KBM-7 (cell line): ENCODE measurements around the gene TGFA.
"Not testable (repeated sequence)": the region's sequence is repeated elsewhere in the genome, so short reads cannot be mapped to it uniquely, and the experiment has no call there.

Experiments used
- DNase-seq: peaks from one replicate; pipeline ENCODE4 v3.0.0-alpha.2; 2015
- in situ Hi-C: fragments of 300-500 bp; cut with MboI; formaldehyde crosslinking; loops from 2 replicates; pipeline ENCODE4 v1.14.3; 2020; ENCODE audit warnings: low sequenced_read_pairs, low pct_unique_long_range_greater_than_20kb, mixed read lengths

Gene TGFA

GRCh38 chr2:70472221-70472890 is 81.3 kb downstream of the TGFA start:
- peak; percentile 20 for DNase-seq
- in situ Hi-C loops: no loop called here

- no peak for DNase-seq
- in situ Hi-C loops: no loop called here
Observed at GRCh38 chr2:70471129-70471528, 82.5 kb downstream of the TGFA start.

DNA sequence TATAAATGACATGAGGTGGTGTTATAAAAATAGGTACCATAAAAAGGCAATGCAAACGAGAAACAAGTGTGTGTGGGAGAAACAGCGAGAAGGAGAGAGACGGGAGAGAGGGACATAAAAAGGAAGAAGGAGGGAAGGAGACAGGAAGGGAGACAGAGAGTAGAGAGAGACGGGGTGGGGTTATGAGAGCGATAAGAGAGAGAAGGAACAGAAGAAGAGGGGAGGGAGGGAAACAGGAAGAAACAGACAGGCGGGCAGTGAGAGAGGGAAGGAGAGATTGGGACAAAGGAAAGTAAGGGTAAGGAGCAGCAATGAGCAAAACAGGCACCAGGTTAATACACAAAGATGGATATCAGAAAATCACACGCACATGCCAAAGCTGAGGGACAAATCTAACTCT is 83.7 kb downstream of the TGFA start:
- in situ Hi-C loops: no loop called here
- no peak for DNase-seq

GRCh38 chr2:70469435-70469834 is 84.2 kb downstream of the TGFA start:
- DNase-seq: no peak
- in situ Hi-C loops: no loop called here

- DNase-seq: no peak
- in situ Hi-C loops: no loop called here
Observed at GRCh38 chr2:70468878-70469277, 84.7 kb downstream of the TGFA start.

GRCh38 chr2:70467831-70468779 is 85.5 kb downstream of the TGFA start:
- in situ Hi-C loops: no loop called here
- no peak for DNase-seq

DNA sequence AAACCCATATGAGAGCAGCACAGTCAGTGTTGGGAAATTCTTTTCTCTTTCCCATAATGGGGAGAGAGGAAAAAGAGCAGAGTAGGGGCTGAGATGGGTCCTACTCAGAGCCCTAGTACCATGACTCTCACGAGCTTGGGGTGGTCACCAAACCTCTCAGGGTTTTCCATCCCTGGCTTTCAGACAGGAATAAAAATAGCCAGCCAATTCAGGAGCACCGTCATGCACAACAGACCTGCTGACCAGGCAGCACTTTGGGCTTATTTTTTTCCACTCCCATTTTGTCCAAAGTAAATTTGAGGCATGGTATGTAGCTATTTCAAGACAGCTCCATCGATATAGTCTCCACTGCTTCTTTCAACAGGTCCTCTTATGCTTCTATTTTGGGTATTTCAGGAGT is 86.4 kb downstream of the TGFA start:
- in situ Hi-C loops: no loop called here
- DNase-seq: no peak

DNA sequence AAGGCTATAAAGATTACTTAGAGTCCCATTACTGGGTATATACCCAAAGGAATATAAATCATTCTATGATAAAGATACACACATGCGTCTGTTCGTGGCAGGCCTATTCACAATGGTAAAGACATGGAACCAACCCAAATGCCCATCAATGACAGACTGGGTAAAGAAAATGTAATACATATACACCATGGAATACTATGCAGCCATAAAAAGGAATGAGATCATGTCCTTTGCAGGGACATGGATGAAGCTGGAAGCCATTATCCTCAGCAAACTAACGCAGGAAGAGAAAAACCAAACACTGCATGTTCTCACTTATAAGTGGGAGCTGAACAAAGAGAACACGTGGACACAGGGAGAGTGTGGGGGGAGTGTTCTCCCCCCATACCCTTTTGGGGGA is 87.0 kb downstream of the TGFA start:
- in situ Hi-C loops: not testable (repeated sequence)

DNA sequence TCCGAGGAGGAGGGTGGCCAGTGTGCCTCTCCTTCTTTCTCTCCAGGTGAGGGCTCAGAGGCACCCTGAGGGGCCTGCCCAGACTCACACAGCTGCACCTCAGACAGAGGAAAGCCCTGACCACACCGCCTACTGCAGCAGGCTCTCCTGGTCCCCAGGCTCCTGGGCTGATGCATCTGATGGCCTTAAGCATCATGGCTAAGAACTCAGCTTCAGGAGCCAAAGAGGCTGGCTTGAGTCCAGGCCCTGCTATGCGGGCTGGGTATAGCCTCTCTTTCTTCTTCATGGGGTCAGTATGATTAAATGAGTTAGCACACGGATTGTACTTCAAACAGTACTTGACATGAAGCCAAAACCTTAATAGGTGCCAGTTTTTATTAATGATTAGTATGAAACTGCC is 89.6 kb downstream of the TGFA start:
- in situ Hi-C loops: no loop called here
- DNase-seq: no peak

More for the DNA sequence above, 87.0 kb downstream of the TGFA start:
- DNase-seq: not testable (repeated sequence)

- no peak for DNase-seq
- in situ Hi-C loops: no loop called here
Observed at GRCh38 chr2:70463581-70463980, 90.0 kb downstream of the TGFA start.

GRCh38 chr2:70461981-70462876 is 91.4 kb downstream of the TGFA start:
- no peak for DNase-seq
- in situ Hi-C loops: no loop called here

- DNase-seq: no peak
- in situ Hi-C loops: no loop called here
Observed at GRCh38 chr2:70461414-70461813, 92.2 kb downstream of the TGFA start.

DNA sequence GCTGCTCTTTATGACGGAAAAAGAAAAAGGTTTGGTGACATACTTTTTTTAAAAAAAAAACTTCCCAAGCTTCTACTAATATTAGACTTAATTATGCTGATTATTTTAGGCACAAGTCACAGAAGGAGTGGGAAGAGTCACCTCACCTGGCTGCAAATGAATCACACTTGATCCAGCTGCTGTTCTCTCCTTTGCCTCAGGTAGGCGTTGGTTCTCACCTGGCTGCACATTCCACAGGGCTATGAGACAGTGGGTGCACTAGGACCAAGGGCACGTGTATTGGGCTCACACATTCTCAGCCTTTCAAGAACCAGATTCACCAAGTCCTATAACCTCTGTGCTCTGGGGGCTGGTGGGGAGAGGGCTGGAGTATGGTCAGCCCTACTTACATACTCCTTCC is 93.3 kb downstream of the TGFA start:
- in situ Hi-C loops: no loop called here
- no peak for DNase-seq

- in situ Hi-C loops: no loop called here
- no peak for DNase-seq
Observed at GRCh38 chr2:70458661-70459060, 95.0 kb downstream of the TGFA start.

- in situ Hi-C loops: no loop called here
- DNase-seq: no peak
Observed at GRCh38 chr2:70456585-70457495, 96.8 kb downstream of the TGFA start.

DNA sequence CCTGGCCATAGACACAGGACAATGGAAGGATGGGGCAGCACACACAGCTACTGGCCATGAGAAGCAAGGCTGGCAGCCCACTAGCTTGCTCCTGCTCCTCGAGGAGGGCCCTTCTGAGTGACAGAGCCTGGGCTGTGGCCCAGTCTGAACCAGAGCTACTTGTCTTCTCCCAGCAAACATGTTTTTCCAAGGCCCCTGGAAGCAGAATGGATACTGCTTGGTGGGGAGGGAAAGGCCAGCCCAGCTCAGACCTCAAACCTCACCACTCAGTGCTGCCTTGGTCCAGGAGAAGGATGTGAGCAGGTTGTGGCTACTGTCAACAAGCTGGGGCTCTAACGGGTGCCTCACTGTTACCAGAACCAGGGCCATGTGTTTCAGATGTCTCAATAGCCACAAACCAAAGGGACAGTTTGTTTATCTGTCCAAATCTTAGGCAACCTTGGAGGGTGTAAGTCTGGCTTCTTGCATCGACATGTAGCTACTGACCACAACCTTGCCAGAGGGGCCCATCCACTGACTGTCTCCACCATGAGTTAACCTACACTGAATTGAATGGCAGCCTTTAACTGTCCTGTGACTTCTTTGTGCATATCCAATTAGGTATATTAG is 98.6 kb downstream of the TGFA start:
- in situ Hi-C loops: no loop called here
- no peak for DNase-seq

- in situ Hi-C loops: no loop called here
- DNase-seq: no peak
Observed at GRCh38 chr2:70450641-70451250, 102.9 kb downstream of the TGFA start.

DNA sequence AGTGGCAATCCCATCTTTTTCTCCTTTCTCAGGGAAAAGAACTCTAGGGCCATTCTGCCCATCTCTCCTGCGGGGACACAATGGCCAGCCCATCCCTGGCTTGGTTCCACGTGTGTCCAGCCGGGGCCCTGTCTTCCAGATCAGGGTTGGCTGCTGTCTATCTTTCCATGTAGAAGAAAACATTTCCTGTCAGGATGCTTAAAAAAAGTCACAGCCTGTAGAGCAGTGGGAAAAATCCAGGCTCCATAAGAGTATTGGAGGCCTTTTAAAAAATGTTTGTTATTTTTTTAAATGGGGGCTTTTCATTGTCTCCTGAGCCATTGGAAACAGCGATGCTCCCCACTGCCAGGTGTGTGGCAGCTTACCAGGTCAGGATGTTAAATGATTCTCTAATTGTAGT is 105.6 kb downstream of the TGFA start:
- in situ Hi-C loops: no loop called here
- DNase-seq: no peak
